Measurements from ENCODE around the gene PRR22.
"Not testable (repeated sequence)": the region's sequence is repeated elsewhere in the genome, so short reads cannot be mapped to it uniquely, and the experiment has no call there.

- not testable (repeated sequence) for TF ChIP-seq CTCF, EP300, POLR2A (IDR thresholded peaks at IDR 0.05)
Measured at GRCh38 chr19:5733172-5733571, 51.4 kb downstream of the PRR22 start.

Measured in suprapubic skin (tissue), 3 donors.